Muscle of leg (tissue), 11 donors: ENCODE results near the gene PYDC2. TPM values are rescaled to one million over a fixed set of nuclear protein-coding genes. Genes with fewer than 3 reads are reported as not detected.

ENCODE experiments used
- DNase-seq: peaks from one replicate; pipeline ENCODE4 v3.0.0; 2013
- H3K27ac ChIP-seq: one replicate; pipeline ENCODE4 v1.5.1; 2013; ENCODE audit warnings: mild to moderate bottlenecking, low read length, control low read depth
- H3K27me3 ChIP-seq: one replicate; pipeline ENCODE4 v1.6.1; 2013; ENCODE audit warnings: low read length; ENCODE audit not compliant: control insufficient read depth, insufficient read depth
- H3K36me3 ChIP-seq: one replicate; pipeline ENCODE4 v1.6.1; 2013; ENCODE audit warnings: low read length; ENCODE audit not compliant: control insufficient read depth, insufficient read depth
- H3K4me1 ChIP-seq: one replicate; pipeline ENCODE4 v1.6.1; 2013; ENCODE audit warnings: low read length; ENCODE audit not compliant: control insufficient read depth, insufficient read depth
- H3K4me3 ChIP-seq: one replicate; pipeline ENCODE4 v1.5.1; 2013; ENCODE audit warnings: low read length, control low read depth
- H3K9me3 ChIP-seq: replicated peaks from 2 replicates; pipeline ENCODE4 v1.6.1; 2013; ENCODE audit warnings: low read depth, low read length; ENCODE audit not compliant: control insufficient read depth
- WGBS: methylation state at CpG from one replicate; pipeline ENCODE4 v1.1.5; 2013; ENCODE audit warnings: missing lambda C conversion rate; ENCODE audit not compliant: insufficient coverage; 5-methylcytosine and 5-hydroxymethylcytosine counted together
- polyA plus RNA-seq, 8 donors: library from polyadenylated mRNA; unstranded; fragments of 120-200 nt; gene quantifications; one replicate each; pipeline versions ENCODE4 v1.2.1 to v1.2.3, GENCODE V29; 2013; ENCODE audit warnings: inconsistent platforms in 1 of 8, low replicate concordance in 1 of 8; ENCODE audit not compliant: insufficient read length in 8 of 8, insufficient read depth in 1 of 8
- total RNA-seq: library from RNA; stranded (reverse); fragments of 120-200 nt; gene quantifications from one replicate; pipeline ENCODE4 v1.2.4, GENCODE V29; 2013

Gene PYDC2
- total and polyA plus RNA-seq, 9 donors: not detected

GRCh38 chr3:191499307-191500080 is 38.5 kb downstream of the PYDC2 start:
- Histone ChIP-seq H3K4me3 (no peak overlapping the region), H3K27me3 (no peaks in the 10 kb centered on the region), H3K36me3 (no peaks in the 10 kb centered on the region), H3K9me3 (no peaks in the 10 kb centered on the region), H3K27ac (no peak overlapping the region), H3K4me1 (peaks cover 2% of the 10 kb centered on the region)
- DNase-seq: peak; percentile 11
- 13% methylated on average over 12 of the region's 20 CpGs for WGBS

GRCh38 chr3:191500892-191501291 is 39.9 kb downstream of the PYDC2 start:
- WGBS: no CpG with 5 or more reads among the region's 5 CpGs
- Histone ChIP-seq H3K4me1 (peaks cover 2% of the 10 kb centered on the region), H3K4me3 (no peak overlapping the region), H3K36me3 (no peaks in the 10 kb centered on the region), H3K9me3 (no peaks in the 10 kb centered on the region), H3K27ac (no peak overlapping the region), H3K27me3 (no peaks in the 10 kb centered on the region)
- no peak for DNase-seq

GRCh38 chr3:191502583-191502982 is 41.6 kb downstream of the PYDC2 start:
- H3K9me3 ChIP-seq: no peaks in the 10 kb centered on the region
- no peak for DNase-seq
- H3K36me3 ChIP-seq: no peaks in the 10 kb centered on the region
- no peak overlapping the region for H3K27ac ChIP-seq
- no peaks in the 10 kb centered on the region for H3K27me3 ChIP-seq
- H3K4me3 ChIP-seq: no peak overlapping the region
- H3K4me1 ChIP-seq: peaks cover 2% of the 10 kb centered on the region
- no CpG with 5 or more reads among the region's 3 CpGs for WGBS

- WGBS: no CpG with 5 or more reads among the region's 2 CpGs
- H3K4me3 ChIP-seq: no peak overlapping the region
- H3K27ac ChIP-seq: no peak overlapping the region
- no peaks in the 10 kb centered on the region for H3K27me3 ChIP-seq
- H3K4me1 ChIP-seq: no peaks in the 10 kb centered on the region
- DNase-seq: no peak
- H3K36me3 ChIP-seq: no peaks in the 10 kb centered on the region
- no peaks in the 10 kb centered on the region for H3K9me3 ChIP-seq
Measured at GRCh38 chr3:191509078-191509477, 48.1 kb downstream of the PYDC2 start.

Other genes with a start within 250 kb of the PYDC2 start
- 32.4 TPM for gene CCDC50, start 131.8 kb upstream of the PYDC2 start, total RNA-seq
- gene CCDC50, start 131.8 kb upstream of the PYDC2 start, polyA plus RNA-seq: 10 to 100 TPM; 22.5 to 31.7 (median 25.8) TPM
- 0.09 TPM for gene UTS2B, start 130.6 kb upstream of the PYDC2 start, total RNA-seq
- gene UTS2B, start 130.6 kb upstream of the PYDC2 start, polyA plus RNA-seq: under 1 TPM in 4 of 8 donors, not detected in 4; 0.09 to 0.65 (median 0.27) TPM